ENCODE results near the gene IQCK.

- no peak for TF ChIP-seq TAF1 (IDR thresholded peaks at IDR 0.05; ENCODE audit: low read depth)
- no peak for TF ChIP-seq CEBPB (IDR thresholded peaks at IDR 0.05)
- no peak for TF ChIP-seq FOXM1 (IDR thresholded peaks at IDR 0.05; ENCODE audit: borderline replicate concordance, low read depth)
- TF ChIP-seq MAX (IDR thresholded peaks at IDR 0.05): no peak
- no peak for TF ChIP-seq EP300 (IDR thresholded peaks at IDR 0.05; ENCODE audit: borderline replicate concordance)
- no peak for TF ChIP-seq TEAD4 (IDR thresholded peaks at IDR 0.05)
- TF ChIP-seq REST (IDR thresholded peaks at IDR 0.05; ENCODE audit: low read depth): no peak
- no peak for TF ChIP-seq YY1 (IDR thresholded peaks at IDR 0.05; ENCODE audit: low read depth)
These were observed 165.4 kb downstream of the IQCK start for GRCh38 chr16:19883296-19883965.

Data from Ishikawa (cell line).